GM06990 (cell line): ENCODE measurements around the gene SCRN2.

Source experiments
- DNase-seq: peaks from one replicate; pipeline ENCODE4 v3.0.0-alpha.2; 2011; ENCODE audit not compliant: insufficient read length; ENCODE audit errors: extremely low read depth
- H3K27me3 ChIP-seq: replicated peaks from 2 replicates; pipeline ENCODE4 v1.6.0; 2011; ENCODE audit warnings: low read length; ENCODE audit not compliant: control insufficient read depth, insufficient read depth
- H3K36me3 ChIP-seq: 2 replicates; pipeline ENCODE4 v1.5.1; 2011; ENCODE audit warnings: low read length; ENCODE audit not compliant: control insufficient read depth, insufficient read depth
- H3K4me3 ChIP-seq: replicated peaks from 2 replicates; pipeline ENCODE4 v1.5.1; 2011; ENCODE audit warnings: low read depth, mild to moderate bottlenecking, control low read depth, low read length
- CTCF ChIP-seq: IDR thresholded peaks from 2 replicates; pipeline ENCODE4 v1.5.1; 2011; ENCODE audit warnings: low read length, control low read depth, mild to moderate bottlenecking, inconsistent platforms; ENCODE audit not compliant: insufficient read depth, poor library complexity, severe bottlenecking

SCRN2 gene

GRCh38 chr17:47883589-47884426, 42.7 kb upstream of the SCRN2 start:
- Histone ChIP-seq H3K4me3 (no peak overlapping the region), H3K27me3 (peaks cover under 1% of the 10 kb centered on the region; the same call in 1 of the 2 replicates), H3K36me3 (no peaks in the 10 kb centered on the region)
- TF ChIP-seq CTCF: no peak
- no peak for DNase-seq

- Histone ChIP-seq H3K27me3 (peaks cover 1% of the 10 kb centered on the region; the same call in 1 of the 2 replicates), H3K36me3 (no peaks in the 10 kb centered on the region), H3K4me3 (no peak overlapping the region)
- TF ChIP-seq CTCF: no peak
- no peak for DNase-seq
Observed at GRCh38 chr17:47882695-47883588, 41.9 kb upstream of the SCRN2 start.

- H3K4me3 ChIP-seq: no peak overlapping the region
- no peak for DNase-seq
- peaks cover 5% of the 10 kb centered on the region; the same call in 1 of the 2 replicates for H3K27me3 ChIP-seq
- no peaks in the 10 kb centered on the region for H3K36me3 ChIP-seq
- TF ChIP-seq CTCF: no peak
Observed at GRCh38 chr17:47882247-47882646, 41.2 kb upstream of the SCRN2 start.

- no peaks in the 10 kb centered on the region for H3K36me3 ChIP-seq
- no peak for DNase-seq
- no peak for TF ChIP-seq CTCF
- peaks cover 5% of the 10 kb centered on the region for H3K27me3 ChIP-seq
- H3K4me3 ChIP-seq: no peak overlapping the region
Observed at GRCh38 chr17:47879776-47880454, 38.8 kb upstream of the SCRN2 start.

GRCh38 chr17:47879028-47879585, 38.0 kb upstream of the SCRN2 start:
- no peak for DNase-seq
- Histone ChIP-seq H3K4me3 (no peak overlapping the region), H3K36me3 (no peaks in the 10 kb centered on the region), H3K27me3 (peaks cover 5% of the 10 kb centered on the region)
- TF ChIP-seq CTCF: no peak
